NCI-H146 treated with DMSO at 0.1 percent for 48 hours (cell line): ENCODE results near the gene NR2E3.
"Not testable (repeated sequence)": the region's sequence is repeated elsewhere in the genome, so short reads cannot be mapped to it uniquely, and the experiment has no call there.

Source experiments
- DNase-seq: peaks from one replicate; lab custom pipeline; 2025; ENCODE audit not compliant: unreplicated experiment; lab: John Stamatoyannopoulos, UW

Gene NR2E3

DNA sequence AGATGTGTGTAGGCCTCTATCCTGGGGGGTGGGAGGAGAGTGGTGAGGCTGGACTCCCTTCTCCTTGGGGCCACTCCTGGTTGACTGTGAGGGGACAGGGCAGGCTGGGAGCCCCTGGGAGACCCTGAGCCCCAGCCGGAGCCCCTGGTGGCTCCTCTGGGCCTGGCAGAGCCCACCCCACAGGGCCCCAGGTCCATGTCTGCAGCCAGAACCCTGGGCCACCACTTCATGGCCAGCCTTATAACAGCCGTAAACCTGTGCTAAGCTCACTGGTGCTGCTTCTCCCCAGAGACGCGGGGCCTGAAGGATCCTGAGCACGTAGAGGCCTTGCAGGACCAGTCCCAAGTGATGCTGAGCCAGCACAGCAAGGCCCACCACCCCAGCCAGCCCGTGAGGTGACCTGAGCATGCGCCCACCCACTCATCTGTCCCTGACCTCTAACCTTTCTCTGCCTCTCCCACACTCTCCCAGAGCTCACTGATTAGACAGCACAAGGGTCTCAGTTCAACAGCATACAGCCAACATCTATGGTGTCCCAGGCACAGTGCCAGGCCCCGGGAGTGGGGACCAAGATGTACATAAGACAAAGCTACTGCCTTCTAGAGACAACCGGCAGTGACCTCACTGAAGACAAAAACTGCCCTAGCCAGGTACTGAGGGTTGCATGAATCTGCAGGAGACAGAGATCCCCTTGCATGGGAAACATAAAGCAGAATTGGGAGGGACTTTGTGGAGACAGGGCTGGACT lies 3.5 kb downstream of the NR2E3 start:
- DNase-seq = no peak

DNA sequence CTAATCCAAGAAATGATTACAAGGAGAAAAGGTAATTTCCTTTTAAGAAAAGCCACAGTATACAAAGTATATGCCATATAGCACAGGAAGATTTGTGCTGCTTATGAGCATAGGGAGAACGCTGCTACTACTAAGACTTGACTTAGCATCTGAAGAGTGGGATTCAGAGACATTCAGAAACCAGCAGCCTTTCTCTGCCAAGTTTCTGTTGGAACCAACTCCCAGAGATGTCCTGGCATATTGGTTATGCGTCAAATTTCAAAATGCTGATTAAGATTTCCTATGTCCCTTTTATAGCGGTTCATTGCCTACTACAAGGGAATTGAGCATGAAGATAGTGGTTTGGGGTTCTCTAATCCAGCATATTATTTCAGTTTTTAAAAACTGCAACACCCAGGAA lies 4.9 kb downstream of the NR2E3 start:
- no peak for DNase-seq

DNA sequence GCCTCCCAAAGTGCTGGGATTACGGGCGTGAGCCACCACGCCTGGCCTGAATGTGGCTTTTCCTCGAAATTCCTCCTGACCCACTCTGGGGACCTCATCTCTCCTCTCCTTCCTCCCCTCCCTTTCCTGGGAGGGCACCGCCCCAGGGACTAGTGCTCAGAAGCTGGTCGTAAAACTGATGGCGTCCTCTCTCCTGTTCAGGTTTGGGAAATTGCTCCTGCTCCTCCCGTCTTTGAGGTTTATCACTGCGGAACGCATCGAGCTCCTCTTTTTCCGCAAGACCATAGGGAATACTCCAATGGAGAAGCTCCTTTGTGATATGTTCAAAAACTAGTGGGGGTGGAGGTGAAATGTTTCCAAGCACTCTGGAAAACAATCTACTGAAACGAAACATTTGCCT lies 7.0 kb downstream of the NR2E3 start:
- no peak for DNase-seq

DNA sequence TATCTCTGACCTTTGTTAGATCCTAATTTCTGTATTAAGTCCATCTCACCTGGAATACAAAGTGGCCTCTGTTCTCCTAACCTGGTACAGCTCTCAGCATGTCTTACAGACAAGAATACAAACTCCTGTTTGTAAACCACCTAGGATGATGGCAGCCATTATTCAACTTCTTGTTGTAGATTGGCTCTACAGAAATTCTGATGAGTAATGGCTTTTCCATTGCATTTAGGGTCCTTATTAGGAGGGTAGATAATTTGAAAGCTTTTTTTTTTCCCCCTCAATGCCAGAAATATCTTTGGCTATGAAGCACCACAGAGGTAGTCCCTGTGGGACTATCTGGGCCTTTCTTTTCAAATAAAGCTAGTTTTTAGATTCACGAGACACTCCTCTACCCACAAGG lies 9.8 kb downstream of the NR2E3 start:
- no peak for DNase-seq

DNA sequence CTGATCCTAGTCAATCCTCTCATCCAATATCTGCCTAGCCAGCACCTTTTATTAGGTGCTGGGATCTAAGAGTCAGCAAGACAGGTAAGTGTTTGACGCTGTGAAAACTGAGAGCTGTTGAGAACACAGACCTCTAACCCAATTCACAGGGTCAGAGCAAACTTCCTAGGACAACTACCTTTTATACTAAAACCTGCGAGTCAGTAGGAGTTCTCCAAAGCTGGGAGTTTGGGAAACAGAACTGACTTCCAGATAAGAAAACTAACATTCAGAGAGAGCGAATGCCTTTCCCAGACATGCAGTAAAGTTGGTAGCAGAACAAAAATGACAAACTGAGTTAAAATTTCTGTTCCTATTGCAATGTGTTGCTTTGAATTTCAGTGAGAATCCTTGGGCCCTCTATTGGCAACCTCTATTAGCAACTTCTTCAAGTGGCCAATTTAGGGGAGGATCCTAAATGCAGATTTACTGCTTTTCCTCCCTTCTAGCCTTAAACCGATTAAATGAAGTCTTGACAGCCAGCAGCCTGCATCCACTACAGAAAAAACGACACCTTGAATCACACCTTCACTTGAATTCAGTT lies 11.3 kb downstream of the NR2E3 start:
- no peak for DNase-seq

DNA sequence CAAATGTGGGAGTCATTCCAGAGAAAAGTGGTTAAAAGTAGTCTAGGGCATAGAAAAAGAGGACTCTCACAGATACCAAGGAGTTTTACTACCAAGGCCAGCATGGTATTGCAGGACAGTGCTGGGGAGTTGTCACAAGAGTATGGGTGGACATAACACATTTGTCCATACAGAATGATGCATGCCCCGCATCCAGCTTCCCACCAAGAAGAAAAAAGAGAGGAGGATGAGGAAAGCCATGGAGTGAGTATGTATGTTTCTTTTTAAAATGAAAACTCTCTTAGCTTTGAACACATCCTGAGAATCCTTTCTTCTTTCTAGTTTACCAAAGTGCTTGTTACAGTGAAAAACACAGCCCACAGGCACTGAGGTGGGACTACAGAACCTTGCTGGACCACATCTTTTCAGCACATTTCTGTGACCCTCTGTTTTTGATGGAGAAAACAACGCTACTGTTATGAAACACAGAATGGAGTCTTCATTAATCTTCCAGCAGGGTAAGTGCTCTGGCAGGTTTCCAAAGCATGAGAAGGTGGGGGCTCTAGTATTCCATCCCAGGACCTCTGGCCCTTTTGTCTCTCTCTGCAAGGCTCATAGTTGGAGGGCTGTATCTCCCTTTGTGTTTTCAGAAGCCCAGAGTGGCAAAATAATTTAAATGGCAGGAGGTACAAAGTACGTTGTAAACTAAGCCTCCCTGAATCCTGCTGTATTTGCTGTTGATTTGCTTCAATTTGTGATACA lies 12.7 kb downstream of the NR2E3 start:
- DNase-seq = no peak

DNA sequence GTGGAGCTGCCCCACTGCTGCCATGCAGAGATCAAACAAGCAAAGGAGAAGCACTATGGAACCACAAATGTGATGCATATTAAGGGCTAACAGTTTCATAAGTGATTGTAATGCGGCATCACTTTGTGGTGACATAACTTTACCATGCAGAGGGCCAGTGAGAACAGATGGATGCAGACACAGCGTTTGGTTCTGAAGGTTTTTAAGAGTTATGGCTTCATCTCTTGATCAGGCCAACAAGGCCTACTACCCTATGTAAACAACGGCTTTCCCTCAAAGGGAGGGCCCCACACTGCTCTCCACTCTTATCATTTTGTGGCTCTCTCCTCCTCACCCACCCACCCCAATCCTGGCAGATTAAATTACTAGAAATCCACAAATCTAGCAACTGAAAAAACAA lies 13.4 kb downstream of the NR2E3 start:
- DNase-seq = no peak

DNA sequence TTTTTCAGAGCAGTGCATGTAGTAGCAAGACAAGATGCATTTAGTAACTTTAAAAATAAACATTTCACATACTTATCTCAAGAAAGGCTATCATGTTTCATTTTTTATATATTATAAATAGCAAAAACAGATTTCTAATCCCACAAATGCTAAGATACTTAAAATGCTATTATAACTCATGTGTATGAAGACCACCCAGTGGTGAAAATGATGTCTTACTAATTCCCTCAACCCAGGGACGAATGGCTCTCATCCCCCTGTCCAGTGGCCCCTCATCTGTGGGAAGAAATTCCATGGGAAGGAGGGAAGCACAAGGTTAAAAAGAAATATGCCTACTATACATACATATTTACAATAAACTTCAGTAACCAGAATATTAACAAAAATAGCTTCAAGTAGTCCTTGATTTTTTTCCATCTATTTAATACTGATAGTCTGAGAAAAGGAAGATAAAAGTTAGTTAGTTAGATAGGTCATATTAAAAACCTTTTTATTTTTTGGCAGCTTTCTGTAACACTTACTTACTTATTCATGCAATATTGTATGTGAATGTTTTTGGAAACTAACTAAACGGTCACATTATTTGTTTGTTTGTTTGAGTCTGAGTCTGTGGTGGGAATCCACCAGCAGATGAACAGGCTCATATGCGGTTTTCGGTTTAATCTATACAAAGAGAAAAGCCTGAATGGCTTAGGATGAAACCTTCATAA lies 14.8 kb downstream of the NR2E3 start:
- DNase-seq = no peak

DNA sequence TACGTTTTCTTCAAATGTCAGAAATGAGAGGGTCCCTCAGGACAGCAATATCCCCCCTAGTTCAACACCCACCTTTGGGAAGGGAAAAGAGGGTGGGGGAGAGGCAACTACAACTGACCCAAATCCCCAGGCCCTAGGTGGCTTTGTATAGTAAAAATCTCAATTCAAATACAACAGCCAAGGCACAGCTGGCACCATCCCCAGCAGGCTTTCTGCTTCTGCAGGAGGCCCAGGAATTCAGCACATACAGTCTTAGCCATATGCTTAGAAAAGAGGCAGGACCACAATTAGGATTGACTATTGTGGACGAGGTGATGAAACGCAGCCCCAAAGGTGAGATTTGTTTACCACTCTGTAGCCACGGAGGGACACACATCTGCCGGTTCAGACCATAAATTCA lies 15.8 kb downstream of the NR2E3 start:
- no peak for DNase-seq

DNA sequence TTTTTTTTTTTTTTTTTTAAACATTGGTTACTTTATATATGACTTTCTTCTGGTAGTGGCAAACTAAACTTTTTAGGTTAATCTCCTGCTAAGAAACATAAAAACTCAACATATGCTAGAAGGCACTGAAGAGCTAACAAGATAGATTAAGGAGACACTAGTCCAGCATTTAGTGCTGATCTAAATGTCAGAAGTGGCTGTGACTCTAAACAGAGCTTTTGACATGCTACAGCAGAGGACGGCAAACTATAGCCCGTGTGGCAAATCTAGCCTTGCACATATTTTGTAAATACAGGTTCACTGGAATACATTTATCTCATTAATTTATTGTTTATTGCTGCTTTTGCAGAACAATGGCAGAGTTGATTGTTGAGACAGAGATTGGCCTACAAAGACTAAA lies 20.6 kb downstream of the NR2E3 start:
- DNase-seq = no peak

DNA sequence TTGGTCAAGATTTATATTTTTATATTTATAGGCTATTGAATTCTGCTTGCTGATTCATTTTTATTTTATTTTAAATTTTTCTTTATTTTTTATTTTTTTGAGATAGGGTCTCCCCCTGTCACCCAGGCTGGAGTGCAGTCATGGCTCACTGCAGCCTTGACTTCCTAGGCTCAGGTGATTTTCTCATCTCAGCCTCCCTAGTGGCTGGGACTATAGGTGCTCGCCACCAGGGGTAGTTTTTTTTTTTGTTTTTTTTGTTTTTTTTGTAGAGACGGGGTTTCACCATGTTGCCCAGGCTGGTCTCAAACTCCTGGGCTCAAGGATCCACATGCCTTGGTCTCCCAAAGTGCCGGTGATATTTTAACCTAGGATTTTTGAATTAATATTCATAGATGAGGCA lies 31.2 kb downstream of the NR2E3 start:
- no peak for DNase-seq

DNA sequence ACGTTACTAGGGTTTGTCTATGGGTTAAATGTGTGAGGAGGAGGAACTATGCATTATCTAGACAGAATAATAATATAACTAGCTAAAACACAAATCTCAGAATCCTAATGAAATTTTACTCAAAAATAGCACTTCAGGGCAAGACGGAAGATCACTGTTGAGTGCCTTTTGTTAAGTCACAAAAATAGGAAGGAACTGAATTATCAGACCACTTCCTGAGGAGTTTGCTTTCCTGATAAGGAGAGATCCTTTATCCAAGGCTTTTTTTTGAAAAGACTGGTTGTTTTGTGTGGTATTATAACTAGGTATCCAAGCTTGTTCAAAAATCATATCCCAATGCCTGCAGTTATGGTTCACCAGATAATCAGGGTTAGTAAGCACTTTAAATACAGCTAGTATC lies 34.6 kb downstream of the NR2E3 start:
- DNase-seq = no peak

DNA sequence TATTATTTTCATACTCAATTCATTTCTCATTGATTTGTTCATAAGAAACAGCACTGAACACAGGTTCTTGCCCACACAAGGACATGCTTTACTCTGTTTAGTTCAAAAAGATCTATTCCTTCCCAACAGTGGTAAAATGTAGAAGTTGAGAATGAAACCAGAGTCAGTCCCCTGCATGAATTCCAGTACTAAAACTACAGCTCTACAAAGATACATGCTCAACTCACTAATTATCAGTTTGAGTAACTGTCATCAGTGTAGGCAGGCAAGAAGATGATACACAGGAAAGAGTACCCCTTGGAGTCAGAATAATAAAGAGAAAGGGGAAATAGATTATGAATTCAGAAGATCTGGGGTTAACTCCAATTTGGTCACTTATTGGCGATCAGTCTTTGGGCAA lies 43.2 kb downstream of the NR2E3 start:
- no peak for DNase-seq

DNA sequence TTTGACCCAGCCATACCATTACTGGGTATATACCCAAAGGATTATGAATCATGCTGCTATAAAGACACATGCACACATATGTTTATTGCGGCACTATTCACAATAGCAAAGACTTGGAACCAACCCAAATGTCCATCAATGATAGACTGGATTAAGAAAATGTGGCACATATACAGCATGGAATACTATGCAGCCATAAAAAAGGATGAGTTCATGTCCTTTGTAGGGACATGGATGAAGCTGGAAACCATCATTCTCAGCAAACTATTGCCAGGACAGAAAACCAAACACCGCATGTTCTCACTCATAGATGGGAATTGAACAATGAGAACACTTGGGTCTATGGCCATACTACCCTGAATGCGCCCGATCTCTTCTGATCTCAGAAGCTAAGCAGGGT lies 47.9 kb downstream of the NR2E3 start:
- not testable (repeated sequence) for DNase-seq
